ENCODE measurements around the gene UNC5C. TPM values are rescaled to one million over a fixed set of nuclear protein-coding genes. Genes with fewer than 3 reads are reported as not detected.

UNC5C gene
- total and polyA plus RNA-seq, 8 donors: 0.15 to 0.84 (median 0.34) TPM

GRCh38 chr4:95362066-95362465, 186.7 kb downstream of the UNC5C start:
- DNase-seq: no peak
- H3K36me3 ChIP-seq: no peaks in the 10 kb centered on the region
- no peak overlapping the region for H3K27ac ChIP-seq
- 79 to 89% methylated on average over 7 of the region's 7 CpGs for WGBS, 2 donors
- FAIRE-seq: no peak
- intact Hi-C loops (cut with DNase I): no loop called here
- H3K4me3 ChIP-seq: no peak overlapping the region
- no peak for TF ChIP-seq CTCF (IDR thresholded peaks at IDR 0.05)
- ATAC-seq: no peak
- no peaks in the 10 kb centered on the region for H3K27me3 ChIP-seq
- H3K9me3 ChIP-seq: no peaks in the 10 kb centered on the region
- H3K4me1 ChIP-seq: no peaks in the 10 kb centered on the region

- Histone ChIP-seq H3K4me3 (no peak overlapping the region), H3K36me3 (no peaks in the 10 kb centered on the region), H3K27me3 (no peaks in the 10 kb centered on the region), H3K9me3 (no peaks in the 10 kb centered on the region), H3K27ac (no peak overlapping the region), H3K4me1 (no peaks in the 10 kb centered on the region)
- intact Hi-C loops (cut with DNase I): no loop called here
- no peak for TF ChIP-seq CTCF (IDR thresholded peaks at IDR 0.05)
- no peak for FAIRE-seq
- DNase-seq: no peak
- no peak for ATAC-seq
- WGBS, 2 donors: 80 to 86% methylated on average over 3 of the region's 3 CpGs
Measured at GRCh38 chr4:95361696-95361965, 187.1 kb downstream of the UNC5C start.

- intact Hi-C loops (cut with DNase I): no loop called here
- DNase-seq: no peak
- TF ChIP-seq CTCF (IDR thresholded peaks at IDR 0.05): no peak
- no peak for ATAC-seq
- no peaks in the 10 kb centered on the region for H3K27me3 ChIP-seq
- H3K4me1 ChIP-seq: no peaks in the 10 kb centered on the region
- H3K36me3 ChIP-seq: no peaks in the 10 kb centered on the region
- 65 to 72% methylated on average over 7 of the region's 7 CpGs for WGBS, 2 donors
- H3K27ac ChIP-seq: no peak overlapping the region
- H3K9me3 ChIP-seq: no peaks in the 10 kb centered on the region
- no peak for FAIRE-seq
- no peak overlapping the region for H3K4me3 ChIP-seq
Measured at GRCh38 chr4:95360906-95361695, 187.7 kb downstream of the UNC5C start.

- intact Hi-C loops (cut with DNase I): no loop called here
- FAIRE-seq (no peak), DNase-seq (no peak), ATAC-seq (no peak)
- H3K27ac ChIP-seq: no peak overlapping the region
- no peaks in the 10 kb centered on the region for H3K27me3 ChIP-seq
- no peaks in the 10 kb centered on the region for H3K36me3 ChIP-seq
- TF ChIP-seq CTCF (IDR thresholded peaks at IDR 0.05): no peak
- H3K9me3 ChIP-seq: no peaks in the 10 kb centered on the region
- WGBS, 2 donors: 59 to 62% methylated on average over 3 of the region's 3 CpGs
- no peaks in the 10 kb centered on the region for H3K4me1 ChIP-seq
- H3K4me3 ChIP-seq: no peak overlapping the region
Measured at GRCh38 chr4:95360256-95360903, 188.4 kb downstream of the UNC5C start.

GRCh38 chr4:95358421-95358820, 190.4 kb downstream of the UNC5C start:
- intact Hi-C loops (cut with DNase I): no loop called here
- no peak for FAIRE-seq

More at GRCh38 chr4:95358421-95358820, 190.4 kb downstream of the UNC5C start:
- no peak for TF ChIP-seq CTCF (IDR thresholded peaks at IDR 0.05)
- 34 to 44% methylated on average over 1 of the region's 1 CpG for WGBS, 2 donors
- DNase-seq (no peak), ATAC-seq (no peak)
- Histone ChIP-seq H3K4me3 (no peak overlapping the region), H3K27me3 (no peaks in the 10 kb centered on the region), H3K4me1 (no peaks in the 10 kb centered on the region), H3K36me3 (no peaks in the 10 kb centered on the region), H3K9me3 (no peaks in the 10 kb centered on the region), H3K27ac (no peak overlapping the region)

All from pancreas (tissue), 10 donors.